Endothelial cell of umbilical vein (primary cell): ENCODE data around the gene CTSH. TPM values are rescaled to one million over a fixed set of nuclear protein-coding genes. Genes with fewer than 3 reads are reported as not detected.

Source experiments
- BruUV-seq: library from RNA; stranded (reverse); fragments of 400-500 nt; replicated peaks from 2 replicates; lab custom pipeline; 2021; lab: Mats Ljungman, UMichigan
- CTCF ChIA-PET: fragments of 300-600, 350-600 bp; sonication (Branson Sonifier 250); formaldehyde crosslinking; loops from one replicate; lab custom pipeline; 2021; ENCODE audit warnings: antibody characterized with exemption, inconsistent platforms; lab: Charles Lee
- POLR2A ChIA-PET: fragments of 300-600, 350-600 bp; sonication (Branson Sonifier 250); formaldehyde crosslinking; loops from one replicate; lab custom pipeline; 2021; ENCODE audit warnings: antibody characterized with exemption, inconsistent platforms; lab: Charles Lee
- DNase-seq: peaks from one replicate; pipeline ENCODE4 v3.0.0-alpha.2; 2011; ENCODE audit warnings: low read depth, low spot score
- FAIRE-seq: peaks from 2 replicates; lab custom pipeline; 2011; peaks lifted over from hg19 to GRCh38; lab: Jason Lieb, UNC
- H2AFZ ChIP-seq: 2 replicates; pipeline ENCODE4 v1.6.0; 2012; ENCODE audit warnings: low read depth, low read length, control low read depth, inconsistent platforms
- H3K27ac ChIP-seq: 2 replicates; pipeline ENCODE4 v1.5.1; 2011; ENCODE audit warnings: low read depth, mild to moderate bottlenecking, control low read depth, low read length, moderate library complexity; ENCODE audit not compliant: insufficient read depth
- H3K27me3 ChIP-seq, 2 experiments: 2 replicates each; pipeline versions ENCODE4 v1.6.0 to v1.6.1; 2011; ENCODE audit warnings: low read length in 2 of 2, mixed read lengths in 1 of 2; ENCODE audit not compliant: control insufficient read depth in 2 of 2, insufficient read depth in 2 of 2
- H3K36me3 ChIP-seq, 2 experiments: 2 replicates in 1 of 2; 3 replicates in 1 of 2; pipeline ENCODE4 v1.5.1; 2011; ENCODE audit warnings: low read length in 2 of 2, mild to moderate bottlenecking in 1 of 2, moderate library complexity in 1 of 2; ENCODE audit not compliant: control insufficient read depth in 2 of 2, insufficient read depth in 2 of 2; ENCODE audit errors: extremely low read depth in 1 of 2
- H3K4me1 ChIP-seq: 3 replicates; pipeline ENCODE4 v1.5.1; 2011; ENCODE audit warnings: mild to moderate bottlenecking, low read length; ENCODE audit not compliant: control insufficient read depth, insufficient read depth; ENCODE audit errors: extremely low read depth
- H3K4me2 ChIP-seq: 2 replicates; pipeline ENCODE4 v1.6.1; 2011; ENCODE audit warnings: low read length, control low read depth, mixed read lengths; ENCODE audit not compliant: insufficient read depth
- H3K4me3 ChIP-seq, 3 experiments: fragments of 200-600 bp in 1 of 3; sonication (generic), shearing (Covaris generic) in 1 of 3; replicated peaks in 1 of 3; 2 replicates each; pipeline ENCODE4 v1.5.1; 2011 to 2016; ENCODE audit warnings: control low read depth in 3 of 3, low read length in 3 of 3, mild to moderate bottlenecking in 2 of 3, inconsistent platforms in 1 of 3, low read depth in 1 of 3, moderate library complexity in 1 of 3; ENCODE audit not compliant: insufficient read depth in 1 of 3
- H3K79me2 ChIP-seq: 2 replicates; pipeline ENCODE4 v1.6.0; 2012; ENCODE audit warnings: low read length, inconsistent platforms; ENCODE audit not compliant: control insufficient read depth, insufficient read depth
- H3K9ac ChIP-seq: replicated peaks from 2 replicates; pipeline ENCODE3; 2011; ENCODE audit warnings: low read length, control low read depth; ENCODE audit not compliant: insufficient read depth; ENCODE audit errors: extremely low read depth
- H3K9me1 ChIP-seq: replicated peaks from 3 replicates; pipeline ENCODE4 v1.6.0; 2011; ENCODE audit warnings: mild to moderate bottlenecking, low read length; ENCODE audit not compliant: control insufficient read depth, insufficient read depth; ENCODE audit errors: extremely low read depth
- H3K9me3 ChIP-seq: replicated peaks from 2 replicates; pipeline ENCODE4 v1.5.1; 2012; ENCODE audit warnings: low read length, inconsistent platforms; ENCODE audit not compliant: control insufficient read depth, insufficient read depth
- H4K20me1 ChIP-seq: replicated peaks from 2 replicates; pipeline ENCODE3; 2011; ENCODE audit warnings: mild to moderate bottlenecking, low read length; ENCODE audit not compliant: control insufficient read depth, insufficient read depth; ENCODE audit errors: extremely low read depth
- EZH2 ChIP-seq: IDR thresholded peaks from 2 replicates; pipeline ENCODE4 v1.6.1; 2012; ENCODE audit warnings: borderline replicate concordance, low read depth, mild to moderate bottlenecking, moderate library complexity, low read length, inconsistent platforms; ENCODE audit not compliant: severe bottlenecking
- FOS ChIP-seq: IDR thresholded peaks from 2 replicates; pipeline ENCODE4 v1.6.1; 2011; ENCODE audit warnings: mild to moderate bottlenecking, low read length, moderate library complexity, borderline replicate concordance; ENCODE audit not compliant: insufficient read depth
- GATA2 ChIP-seq: IDR thresholded peaks from 2 replicates; pipeline ENCODE4 v1.7.0; 2011; ENCODE audit warnings: low read depth, mild to moderate bottlenecking, moderate library complexity, mixed read lengths, low read length; ENCODE audit not compliant: insufficient read length, insufficient read depth
- JUN ChIP-seq: IDR thresholded peaks from 2 replicates; pipeline ENCODE4 v1.6.1; 2011; ENCODE audit warnings: borderline replicate concordance, low read depth; ENCODE audit not compliant: insufficient read length, insufficient read depth
- MYC ChIP-seq: IDR thresholded peaks from one replicate; pipeline ENCODE4 v1.6.1; 2011; ENCODE audit warnings: mild to moderate bottlenecking, low read depth, low read length
- POLR2A ChIP-seq: IDR thresholded peaks from 2 replicates; pipeline ENCODE4 v1.6.1; 2012; ENCODE audit warnings: low read depth, mild to moderate bottlenecking, control low read depth, low read length
- POLR2AphosphoS5 ChIP-seq: IDR thresholded peaks from 2 replicates; pipeline ENCODE4 v1.6.1; 2012; ENCODE audit warnings: low read depth, mild to moderate bottlenecking, control low read depth, low read length, moderate library complexity; ENCODE audit not compliant: insufficient read depth
- dilution Hi-C: fragments of 300-500 bp; cut with MboI; formaldehyde crosslinking; loops from one replicate; pipeline ENCODE4 v1.15.0; 2019; ENCODE audit warnings: low sequenced_read_pairs; ENCODE audit not compliant: extremely low pct_ligation_motif_present
- intact Hi-C: fragments of 100-400 bp; cut with micrococcal nuclease; formaldehyde crosslinking; loops from one replicate; pipeline ENCODE4 v1.10.0; 2022
- polyA plus RNA-seq, 4 experiments: library from polyadenylated mRNA; depleted of rRNA in 3 of 4; stranded (reverse) in 3 of 4; unstranded in 1 of 4; fragments of >200 nt; gene quantifications; 2 replicates each; pipeline versions ENCODE4 v1.2.1 to v1.2.3, GENCODE V29; 2011 to 2012; ENCODE audit warnings: missing spikeins in 1 of 4
- total RNA-seq: library from RNA; stranded (reverse); gene quantifications from 2 replicates; pipeline ENCODE4 v1.2.3, GENCODE V29; 2021
- TF ChIP-seq, protein P1 (sequence below), 2 donors: IDR thresholded peaks; 1 replicate in 1 of 2; 2 replicates in 1 of 2; pipeline ENCODE4 v1.5.1; 2011; ENCODE audit warnings: low read length in 2 of 2, mild to moderate bottlenecking in 2 of 2, moderate library complexity in 2 of 2, control low read depth in 1 of 2, inconsistent platforms in 1 of 2, low read depth in 1 of 2; ENCODE audit not compliant: insufficient read depth in 1 of 2; ENCODE audit errors: extremely low read depth in 1 of 2
- TF ChIP-seq, protein P2 (sequence below): IDR thresholded peaks from 2 replicates; pipeline ENCODE4 v1.6.1; 2011; ENCODE audit not compliant: insufficient read depth, insufficient read length

Gene CTSH
- total and polyA plus RNA-seq, 2 donors (not counting 3 experiments of a cell fraction or from before 2014, with no cell fraction given): 7.0 to 7.4 TPM

DNA sequence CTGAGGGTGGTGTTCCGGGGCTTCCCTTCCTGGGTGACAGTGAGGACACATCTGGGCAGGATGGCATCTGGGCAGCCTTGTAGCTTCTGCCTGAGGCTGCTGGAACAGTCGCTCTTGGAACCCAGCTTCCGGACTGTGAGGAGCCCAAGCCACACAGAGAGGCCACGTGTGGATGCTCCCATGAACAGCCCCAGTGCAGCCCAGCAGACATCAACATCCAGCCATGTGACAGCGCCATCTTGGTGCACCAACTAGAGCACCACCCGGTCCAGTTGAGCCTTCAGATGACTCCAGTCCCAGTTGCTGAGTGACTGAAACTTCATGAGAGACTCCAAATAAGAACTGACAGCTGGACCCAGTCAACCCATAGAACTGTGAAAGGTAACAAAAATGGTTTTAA lies 15.5 kb upstream of the CTSH start:
- H2AFZ ChIP-seq: no peak overlapping the region
- dilution Hi-C loops (no loop called here), intact Hi-C loops (no loop called here)
- H3K9ac ChIP-seq: no peak overlapping the region
- TF ChIP-seq POLR2AphosphoS5 (no peak), JUN (no peak), FOS (no peak), POLR2A (no peak), GATA2 (no peak), MYC (no peak), EZH2 (no peak)
- TF ChIP-seq, protein P1, sequence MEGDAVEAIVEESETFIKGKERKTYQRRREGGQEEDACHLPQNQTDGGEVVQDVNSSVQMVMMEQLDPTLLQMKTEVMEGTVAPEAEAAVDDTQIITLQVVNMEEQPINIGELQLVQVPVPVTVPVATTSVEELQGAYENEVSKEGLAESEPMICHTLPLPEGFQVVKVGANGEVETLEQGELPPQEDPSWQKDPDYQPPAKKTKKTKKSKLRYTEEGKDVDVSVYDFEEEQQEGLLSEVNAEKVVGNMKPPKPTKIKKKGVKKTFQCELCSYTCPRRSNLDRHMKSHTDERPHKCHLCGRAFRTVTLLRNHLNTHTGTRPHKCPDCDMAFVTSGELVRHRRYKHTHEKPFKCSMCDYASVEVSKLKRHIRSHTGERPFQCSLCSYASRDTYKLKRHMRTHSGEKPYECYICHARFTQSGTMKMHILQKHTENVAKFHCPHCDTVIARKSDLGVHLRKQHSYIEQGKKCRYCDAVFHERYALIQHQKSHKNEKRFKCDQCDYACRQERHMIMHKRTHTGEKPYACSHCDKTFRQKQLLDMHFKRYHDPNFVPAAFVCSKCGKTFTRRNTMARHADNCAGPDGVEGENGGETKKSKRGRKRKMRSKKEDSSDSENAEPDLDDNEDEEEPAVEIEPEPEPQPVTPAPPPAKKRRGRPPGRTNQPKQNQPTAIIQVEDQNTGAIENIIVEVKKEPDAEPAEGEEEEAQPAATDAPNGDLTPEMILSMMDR (IDR thresholded peaks at IDR 0.05; ENCODE audit: extremely low read depth in 1 of 2, insufficient read depth in 1 of 2, low read depth in 1 of 2, low read length in 2 of 2): no peak
- TF ChIP-seq, protein P2, sequence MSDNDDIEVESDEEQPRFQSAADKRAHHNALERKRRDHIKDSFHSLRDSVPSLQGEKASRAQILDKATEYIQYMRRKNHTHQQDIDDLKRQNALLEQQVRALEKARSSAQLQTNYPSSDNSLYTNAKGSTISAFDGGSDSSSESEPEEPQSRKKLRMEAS: no peak
- H3K9me3 ChIP-seq: no peaks in the 10 kb centered on the region
- DNase-seq: no peak
- H3K27ac ChIP-seq: no peak overlapping the region
- no peaks in the 10 kb centered on the region for H4K20me1 ChIP-seq
- ChIA-PET CTCF (interaction anchor here (1.0 to 2.5 kb wide), 3 partner anchors 9 to 47 kb away, joined by 3 to 7 read pairs (median 3); no protein-coding TSS in a partner anchor), POLR2A (no interaction called here)
- H3K4me2 ChIP-seq: no peak overlapping the region
- BruUV-seq: no TSS peak
- peaks cover 0 to 3% of the 10 kb centered on the region in 2 experiments for H3K27me3 ChIP-seq
- no peaks in the 10 kb centered on the region for H3K36me3 ChIP-seq
- no peak for FAIRE-seq
- H3K79me2 ChIP-seq: no peaks in the 10 kb centered on the region
- no peaks in the 10 kb centered on the region for H3K4me1 ChIP-seq
- H3K9me1 ChIP-seq: no peaks in the 10 kb centered on the region
- H3K4me3 ChIP-seq: no peak overlapping the region
